Measurements from ENCODE around the gene SHANK1. TPM values are rescaled to one million over a fixed set of nuclear protein-coding genes. Genes with fewer than 3 reads are reported as not detected.

SHANK1 gene
- total RNA-seq, 1 experiment from 2014 or later, result not detected

DNA sequence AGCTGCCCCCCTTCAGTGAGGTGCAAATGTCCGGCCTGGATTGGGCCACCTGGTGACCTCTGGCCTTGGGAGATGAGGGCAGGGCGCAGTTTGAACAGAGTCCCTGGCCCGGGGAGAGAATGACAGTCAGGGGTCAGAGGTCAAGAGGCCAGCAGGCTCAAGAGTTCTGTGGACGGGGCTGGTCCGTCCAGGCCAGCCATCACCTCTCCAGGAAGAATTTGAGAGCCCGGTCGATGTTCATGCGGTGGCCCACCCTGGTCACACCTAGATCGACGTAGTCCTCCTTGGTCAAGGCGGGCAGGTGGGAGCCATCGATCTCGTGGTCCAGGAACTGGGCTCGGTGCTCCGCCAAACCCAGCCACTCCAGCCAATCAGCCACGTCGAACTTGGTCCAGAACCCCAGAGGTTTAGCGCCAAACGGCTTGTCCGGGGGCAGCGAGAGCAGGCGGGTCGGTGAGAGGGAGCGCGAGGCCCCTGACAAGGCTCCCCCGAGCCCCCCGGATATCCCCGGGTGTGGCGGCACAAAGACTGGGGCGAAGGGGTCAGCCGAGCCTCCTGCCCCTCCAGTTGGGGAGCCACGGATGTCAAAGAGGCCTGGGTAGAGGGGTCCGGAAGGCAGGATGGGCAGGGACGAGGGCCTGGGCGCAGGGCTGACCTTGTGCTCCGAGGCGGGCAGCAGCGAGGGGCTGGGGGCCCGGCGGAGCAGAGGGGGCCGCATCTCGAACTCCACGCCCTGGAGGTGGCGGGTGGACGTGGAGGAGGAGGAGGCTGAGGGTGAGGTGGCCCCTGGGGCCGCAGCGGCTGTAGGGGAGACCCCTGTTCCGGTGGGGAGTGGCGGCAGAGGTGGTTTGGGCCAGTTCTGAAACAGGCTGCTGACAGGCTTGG, 57.6 kb downstream of the SHANK1 start:
- Histone ChIP-seq H3K36me3 (no peaks in the 10 kb centered on the region), H3K4me3 (no peak overlapping the region), H3K4me1 (replicated peaks) (no peaks in the 10 kb centered on the region), H3K27me3 (replicated peaks) (peaks cover 44% of the 10 kb centered on the region), H3K27ac (no peak overlapping the region), H3K9me3 (replicated peaks) (peaks cover 12% of the 10 kb centered on the region)
- no peak for DNase-seq (ENCODE audit: low read depth in 1 of 2, low spot score in 2 of 2)

DNA sequence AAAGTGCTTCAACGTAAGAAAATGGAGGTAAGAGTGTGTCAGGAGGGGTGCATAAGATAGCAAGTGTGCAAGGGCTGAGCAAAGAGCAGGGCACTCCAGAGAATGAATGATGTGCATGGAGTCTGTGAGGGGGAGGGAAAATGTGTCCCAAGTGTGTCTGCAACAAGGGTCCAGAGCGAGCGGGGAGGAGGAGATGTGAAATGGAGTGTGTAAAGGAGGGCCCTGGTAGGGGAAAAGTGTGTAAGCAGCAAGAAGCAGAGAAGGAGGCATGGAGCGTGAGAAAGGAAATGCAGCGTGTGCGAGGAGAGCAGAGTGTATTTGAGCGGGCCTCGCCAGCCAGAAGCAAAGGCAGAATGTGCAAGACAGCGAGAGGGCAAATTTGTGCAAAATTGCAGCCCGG, 58.6 kb downstream of the SHANK1 start:
- peaks cover 12% of the 10 kb centered on the region for H3K9me3 ChIP-seq (replicated peaks)
- H3K27ac ChIP-seq, result no peak overlapping the region
- DNase-seq (ENCODE audit: low read depth in 1 of 2, low spot score in 2 of 2), result no peak
- no peak overlapping the region for H3K4me3 ChIP-seq
- H3K27me3 ChIP-seq (replicated peaks), result peaks cover 35% of the 10 kb centered on the region
- H3K4me1 ChIP-seq (replicated peaks), result no peaks in the 10 kb centered on the region
- no peaks in the 10 kb centered on the region for H3K36me3 ChIP-seq

DNA sequence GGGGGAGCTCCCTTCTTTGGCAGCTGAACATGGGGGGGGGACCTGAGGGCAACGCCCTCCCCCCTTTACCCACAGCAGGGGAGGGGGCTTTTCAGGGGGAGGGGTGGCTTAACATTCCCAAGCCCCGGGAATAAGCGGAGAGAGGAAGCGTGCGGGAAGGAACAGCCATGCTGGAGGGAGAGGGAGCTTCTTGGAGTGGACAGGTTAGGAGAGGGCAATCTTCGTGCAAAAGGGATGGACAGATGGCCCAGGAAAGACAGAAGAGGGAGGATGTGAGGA, 59.6 kb downstream of the SHANK1 start:
- peaks cover 12% of the 10 kb centered on the region for H3K9me3 ChIP-seq (replicated peaks)
- peaks cover 33% of the 10 kb centered on the region for H3K27me3 ChIP-seq (replicated peaks)
- DNase-seq (ENCODE audit: low read depth in 1 of 2, low spot score in 2 of 2), result no peak
- H3K27ac ChIP-seq, result no peak overlapping the region
- no peaks in the 10 kb centered on the region for H3K36me3 ChIP-seq
- no peaks in the 10 kb centered on the region for H3K4me1 ChIP-seq (replicated peaks)
- no peak overlapping the region for H3K4me3 ChIP-seq

DNA sequence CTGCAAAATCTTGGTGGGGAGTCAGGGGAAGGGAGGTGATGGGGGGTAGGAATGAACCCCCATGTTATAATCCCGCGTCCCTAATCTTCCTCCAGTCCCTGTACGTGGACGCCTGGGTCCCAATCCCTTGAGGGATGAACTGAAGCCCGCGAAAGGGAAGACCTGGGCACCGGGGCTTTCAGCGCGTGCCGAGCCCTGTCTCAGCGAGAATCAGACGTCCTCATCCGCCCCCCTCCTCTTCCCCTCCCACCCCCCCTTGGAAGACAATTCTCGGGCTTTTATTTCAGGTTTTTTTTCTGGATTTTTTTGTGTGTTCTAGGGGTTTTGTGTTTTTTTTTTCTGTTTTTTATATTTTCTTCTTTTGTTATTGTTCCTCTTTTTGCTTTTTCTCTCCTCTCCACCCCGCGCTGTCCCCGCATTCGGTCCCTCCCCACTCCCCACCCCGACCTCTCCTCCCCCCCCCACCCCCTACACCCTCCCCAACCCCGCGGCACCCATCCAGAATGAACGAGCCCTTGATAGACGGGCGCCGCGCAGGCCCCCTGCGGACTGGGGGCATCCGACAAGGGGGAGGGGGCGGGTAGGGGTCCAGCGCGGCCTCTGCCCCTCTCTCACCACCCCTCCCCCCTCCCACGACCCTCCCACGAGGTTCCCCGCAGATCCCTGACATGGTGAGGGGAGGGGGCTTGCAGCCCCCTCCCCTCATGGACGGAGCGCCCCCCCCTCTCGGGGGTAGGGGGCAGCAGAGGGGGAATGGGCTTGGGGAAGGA, 60.1 kb downstream of the SHANK1 start:
- H3K36me3 ChIP-seq, result no peaks in the 10 kb centered on the region
- H3K27me3 ChIP-seq (replicated peaks), result peaks cover 30% of the 10 kb centered on the region
- H3K4me1 ChIP-seq (replicated peaks), result no peaks in the 10 kb centered on the region
- DNase-seq (ENCODE audit: low read depth in 1 of 2, low spot score in 2 of 2), result no peak
- no peak overlapping the region for H3K4me3 ChIP-seq
- peaks cover 12% of the 10 kb centered on the region for H3K9me3 ChIP-seq (replicated peaks)
- no peak overlapping the region for H3K27ac ChIP-seq

DNA sequence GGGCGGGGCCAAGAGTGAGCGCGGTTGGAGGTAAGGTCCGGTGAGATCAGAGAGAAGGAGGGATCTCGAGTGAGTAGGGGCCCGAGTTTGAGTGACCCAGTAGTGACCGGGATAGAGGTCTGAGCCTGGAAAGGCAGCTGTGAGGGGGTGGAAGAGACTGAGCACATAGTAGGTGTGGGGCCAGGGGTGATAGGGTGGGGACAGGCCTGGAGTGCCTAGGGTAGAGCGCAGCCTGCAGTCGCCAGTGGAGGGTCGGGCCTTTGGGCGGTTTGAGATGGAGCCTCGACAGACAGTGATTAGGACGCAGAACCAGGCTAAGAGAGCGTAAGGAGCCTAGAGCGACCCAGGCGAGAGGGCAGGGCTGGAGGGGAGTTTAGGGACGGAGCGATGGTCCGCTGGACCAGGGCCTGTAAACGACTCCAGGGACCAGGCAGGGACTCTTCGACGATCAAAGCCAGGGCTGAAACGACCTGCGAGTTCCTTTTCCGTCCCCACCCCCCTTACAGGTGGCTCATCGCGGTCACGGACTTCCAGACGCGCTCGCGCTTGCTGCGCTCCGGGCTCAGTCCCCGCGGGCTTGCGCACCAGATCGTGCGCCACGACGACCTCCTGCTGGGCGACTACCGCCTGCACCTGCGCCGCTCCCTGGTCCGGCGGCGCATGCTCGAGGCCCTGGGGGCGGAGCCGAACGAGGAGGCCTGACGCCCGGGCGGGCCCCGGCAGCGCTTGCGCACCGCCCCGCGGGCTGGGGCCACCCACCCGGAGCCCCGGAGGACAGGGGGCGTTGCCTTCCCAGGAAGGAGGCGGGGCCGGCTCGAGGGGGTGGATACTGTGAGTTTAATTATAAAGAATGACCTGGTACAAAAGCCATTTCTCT, 60.9 kb downstream of the SHANK1 start:
- peaks cover 12% of the 10 kb centered on the region for H3K9me3 ChIP-seq (replicated peaks)
- H3K27ac ChIP-seq, result no peak overlapping the region
- no peak overlapping the region for H3K4me3 ChIP-seq
- no peak for DNase-seq (ENCODE audit: low read depth in 1 of 2, low spot score in 2 of 2)
- no peaks in the 10 kb centered on the region for H3K36me3 ChIP-seq
- H3K4me1 ChIP-seq (replicated peaks), result no peaks in the 10 kb centered on the region
- peaks cover 30% of the 10 kb centered on the region for H3K27me3 ChIP-seq (replicated peaks)

DNA sequence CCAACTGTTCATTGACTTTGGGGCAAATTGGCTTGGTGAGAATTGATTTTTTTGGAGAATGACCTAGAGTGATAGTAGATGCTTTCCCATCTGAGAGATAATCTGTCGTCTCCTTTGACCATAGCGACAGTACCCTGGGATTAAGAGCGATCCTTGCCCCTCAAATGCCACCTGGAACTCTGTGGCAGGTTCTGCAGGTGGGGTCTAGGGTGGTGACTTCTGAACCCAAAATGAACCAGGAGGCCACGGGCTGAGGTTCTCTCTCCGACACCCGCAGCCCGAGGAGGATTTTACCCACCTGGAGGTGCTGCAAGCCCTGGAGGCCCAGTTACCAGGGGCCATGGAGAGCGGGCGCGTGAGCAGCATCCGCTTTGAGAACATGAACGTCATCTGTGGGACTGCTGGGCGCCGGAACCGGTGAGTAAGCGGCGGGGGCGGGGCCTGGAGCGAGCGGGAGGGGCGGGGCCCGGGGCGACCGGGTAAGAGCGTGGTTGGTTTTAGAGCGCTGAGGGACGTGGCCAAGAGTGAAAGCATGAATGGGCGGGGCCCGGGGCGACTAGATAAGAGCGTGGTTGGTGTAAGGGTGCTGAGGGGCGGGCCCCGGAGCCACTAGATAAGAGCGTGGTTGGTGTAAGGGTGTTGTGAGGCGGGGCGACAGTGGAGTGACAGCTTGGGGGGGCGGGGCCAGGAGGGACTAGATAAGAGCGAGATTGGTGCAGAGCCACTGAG, 61.7 kb downstream of the SHANK1 start:
- Histone ChIP-seq H3K4me3 (no peak overlapping the region), H3K27me3 (replicated peaks) (peaks cover 27% of the 10 kb centered on the region), H3K27ac (no peak overlapping the region), H3K9me3 (replicated peaks) (peaks cover 12% of the 10 kb centered on the region), H3K4me1 (replicated peaks) (no peaks in the 10 kb centered on the region), H3K36me3 (no peaks in the 10 kb centered on the region)
- peak; percentile 18 to 68 for DNase-seq (ENCODE audit: low read depth in 1 of 2, low spot score in 2 of 2)

DNA sequence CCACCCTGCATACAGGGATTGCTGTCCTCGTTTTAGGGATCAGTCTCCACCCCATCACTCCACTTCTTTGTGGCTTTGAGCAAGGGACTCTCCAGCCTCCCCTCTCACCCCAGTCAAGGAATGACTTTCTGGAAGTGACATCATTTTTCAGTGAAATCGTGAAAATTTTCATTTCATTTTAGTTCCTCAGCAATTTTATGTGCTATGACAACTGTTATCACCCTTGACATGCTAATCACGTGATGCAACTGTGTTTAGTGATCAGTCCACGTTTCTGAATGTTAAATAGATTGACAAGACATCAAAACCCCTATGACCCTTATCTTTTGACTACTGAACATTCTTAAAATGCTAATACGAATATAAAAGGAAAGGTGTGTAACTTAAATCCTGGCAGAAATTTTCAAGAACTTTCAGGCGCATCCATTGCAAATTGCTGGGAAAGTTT, 62.4 kb downstream of the SHANK1 start:
- no peak for DNase-seq (ENCODE audit: low read depth in 1 of 2, low spot score in 2 of 2)
- Histone ChIP-seq H3K36me3 (no peaks in the 10 kb centered on the region), H3K27ac (no peak overlapping the region), H3K9me3 (replicated peaks) (peaks cover 12% of the 10 kb centered on the region), H3K27me3 (replicated peaks) (peaks cover 30% of the 10 kb centered on the region), H3K4me1 (replicated peaks) (no peaks in the 10 kb centered on the region), H3K4me3 (no peak overlapping the region)

DNA sequence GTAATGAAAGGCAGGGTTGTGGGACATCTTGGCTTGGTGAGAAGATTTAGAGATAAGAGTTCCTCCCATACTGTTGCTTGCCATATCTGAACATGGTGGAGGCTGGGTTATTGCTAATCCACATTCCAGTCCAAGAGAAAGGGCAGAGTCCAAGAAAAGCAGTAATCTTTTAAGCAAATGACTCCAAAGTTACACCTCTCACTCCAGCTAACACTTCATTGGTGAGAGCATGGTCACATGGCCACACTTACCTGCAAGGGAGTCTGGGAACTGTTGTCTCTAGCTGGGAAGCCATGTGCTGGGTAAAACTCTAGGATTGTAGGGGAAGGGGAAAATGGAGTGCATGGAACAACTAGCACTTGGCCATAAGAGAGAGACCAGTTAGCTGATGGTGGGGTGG, 64.7 kb downstream of the SHANK1 start:
- H3K4me3 ChIP-seq, result no peak overlapping the region
- peaks cover 12% of the 10 kb centered on the region for H3K9me3 ChIP-seq (replicated peaks)
- DNase-seq (ENCODE audit: low read depth in 1 of 2, low spot score in 2 of 2), result no peak
- H3K4me1 ChIP-seq (replicated peaks), result no peaks in the 10 kb centered on the region
- H3K36me3 ChIP-seq, result no peaks in the 10 kb centered on the region
- no peak overlapping the region for H3K27ac ChIP-seq
- H3K27me3 ChIP-seq (replicated peaks), result peaks cover 24% of the 10 kb centered on the region

DNA sequence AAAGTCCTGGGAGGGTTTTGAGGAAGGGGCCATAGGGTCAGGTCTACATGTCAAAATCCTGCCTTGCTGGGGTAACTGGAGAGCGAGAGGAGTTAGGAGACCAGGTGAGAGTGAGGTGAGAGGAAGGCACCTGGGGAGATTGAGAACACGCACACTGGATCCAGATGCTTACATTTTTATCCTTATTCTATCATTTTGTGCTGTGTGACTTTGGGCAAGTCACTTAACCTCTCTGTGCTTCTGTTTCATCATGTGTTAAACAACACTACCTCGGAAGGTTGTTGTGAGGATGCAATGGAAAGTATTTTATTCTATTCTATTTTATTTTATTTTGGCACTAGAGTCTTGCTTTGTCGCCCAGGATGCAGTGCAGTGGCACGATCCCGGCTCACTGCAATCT, 66.9 kb downstream of the SHANK1 start:
- H3K27me3 ChIP-seq (replicated peaks), result peaks cover 14% of the 10 kb centered on the region
- no peaks in the 10 kb centered on the region for H3K4me1 ChIP-seq (replicated peaks)
- no peak overlapping the region for H3K27ac ChIP-seq
- H3K4me3 ChIP-seq, result no peak overlapping the region
- no peaks in the 10 kb centered on the region for H3K36me3 ChIP-seq
- DNase-seq (ENCODE audit: low read depth in 1 of 2, low spot score in 2 of 2), result no peak
- peaks cover 5% of the 10 kb centered on the region; the same call in 1 of the 2 replicates for H3K9me3 ChIP-seq (replicated peaks)

DNA sequence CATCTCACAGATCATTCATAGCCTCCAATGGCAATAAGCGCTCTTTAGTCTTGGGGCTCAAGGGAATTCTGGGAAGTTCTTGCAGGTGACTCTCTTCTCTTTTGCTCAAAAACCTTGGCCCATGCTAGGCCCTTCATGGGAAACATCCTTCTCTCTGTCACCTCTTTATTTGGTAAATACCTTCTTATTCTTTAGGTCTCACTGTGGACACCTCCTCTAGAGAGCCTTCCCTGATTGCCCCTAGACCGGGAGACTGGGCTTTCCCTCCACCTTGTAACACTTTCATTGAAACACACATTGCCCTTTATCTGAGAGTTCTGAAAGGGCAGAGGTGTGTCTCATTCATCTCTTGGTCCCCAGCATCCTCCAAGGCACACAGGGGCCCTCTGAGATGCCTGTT, 68.4 kb downstream of the SHANK1 start:
- Histone ChIP-seq H3K27me3 (replicated peaks) (peaks cover 9% of the 10 kb centered on the region), H3K9me3 (replicated peaks) (0 out of 2 replicates have a peak, but pooled peaks cover 2% of the 10 kb centered on the region), H3K27ac (no peak overlapping the region), H3K4me1 (replicated peaks) (no peaks in the 10 kb centered on the region), H3K4me3 (no peak overlapping the region), H3K36me3 (no peaks in the 10 kb centered on the region)
- no peak for DNase-seq (ENCODE audit: low read depth in 1 of 2, low spot score in 2 of 2)

DNA sequence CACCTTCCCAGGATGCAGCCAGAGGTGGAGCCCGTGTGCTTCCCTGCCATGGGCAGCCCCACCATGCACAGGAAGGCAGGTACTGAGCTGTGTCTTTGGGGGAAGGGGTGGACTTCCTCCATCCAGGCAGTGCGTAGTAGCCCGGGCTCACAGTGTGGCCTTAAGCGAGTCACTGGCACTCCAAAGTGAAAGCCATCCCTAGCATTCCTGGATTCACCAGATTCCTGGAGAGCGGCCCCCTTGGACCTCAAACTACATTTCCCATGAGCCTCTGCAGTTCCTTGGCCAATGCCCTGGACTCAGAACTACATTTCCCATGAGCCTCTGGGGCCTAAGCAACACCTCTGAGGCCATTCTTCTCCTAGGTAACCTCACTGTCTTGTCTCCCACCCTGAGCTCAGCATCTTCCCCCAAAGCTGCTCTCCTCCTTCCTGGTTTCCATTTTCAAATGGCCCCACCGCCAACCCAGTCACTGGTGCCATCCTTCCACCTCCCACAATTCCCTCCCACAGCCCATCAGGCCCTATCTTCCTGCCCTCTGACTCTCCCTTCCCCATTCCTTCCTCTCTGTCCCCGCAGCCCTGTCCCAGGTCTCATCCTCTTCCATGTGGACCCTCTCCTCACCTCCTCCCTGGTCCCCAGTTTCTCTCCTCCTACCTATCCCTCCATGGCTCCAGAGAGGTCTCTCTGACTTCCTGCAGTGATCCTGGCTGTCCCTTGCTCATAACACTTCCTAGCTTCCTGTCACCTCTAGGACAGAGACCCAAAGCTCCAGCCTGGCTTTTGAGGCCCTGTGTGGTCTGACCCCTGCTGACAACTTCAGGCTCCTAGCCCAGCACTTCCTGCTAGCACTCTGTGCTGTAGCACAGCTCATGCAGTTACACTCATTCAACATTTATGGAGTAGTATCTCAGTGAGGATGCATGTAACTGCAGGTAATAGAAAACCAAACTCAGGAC, 69.9 kb downstream of the SHANK1 start, which contains the start of gene C19orf81:
Gene C19orf81 (plus strand): TSS at position 13 of the 959 bp plus-strand sequence. CDS start 0 bp downstream, at position 13.
- Histone ChIP-seq H3K27me3 (replicated peaks) (peaks cover 9% of the 10 kb centered on the region), H3K4me1 (replicated peaks) (no peaks in the 10 kb centered on the region), H3K27ac (no peak within 1 kb of the TSS), H3K36me3 (no peaks in the 10 kb centered on the region), H3K9me3 (replicated peaks) (0 out of 2 replicates have a peak, but pooled peaks cover 2% of the 10 kb centered on the region), H3K4me3 (no peak within 1 kb of the TSS)
- no peak for DNase-seq (ENCODE audit: low read depth in 1 of 2, low spot score in 2 of 2)

DNA sequence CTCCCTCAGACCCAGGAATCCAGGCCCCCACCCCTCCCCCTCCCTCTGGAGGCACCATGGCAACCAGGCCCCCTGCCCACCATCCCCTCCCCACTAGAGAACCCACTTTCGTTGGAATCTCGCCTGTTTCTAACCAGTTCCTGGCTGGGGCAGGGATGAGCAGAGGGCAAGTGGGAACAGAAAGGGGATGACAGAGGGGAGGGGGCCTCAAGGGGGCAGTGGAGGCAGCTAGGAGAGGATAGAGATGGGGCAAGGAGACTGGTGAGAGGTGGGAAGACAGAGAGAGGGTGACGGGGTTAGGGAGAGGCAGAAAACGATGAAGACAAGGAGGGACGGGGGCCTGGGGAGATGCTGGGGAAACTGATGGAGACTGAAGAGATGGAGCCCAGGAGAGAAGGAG, 70.9 kb downstream of the SHANK1 start:
- no peaks in the 10 kb centered on the region for H3K36me3 ChIP-seq
- 0 out of 2 replicates have a peak, but pooled peaks cover 2% of the 10 kb centered on the region for H3K9me3 ChIP-seq (replicated peaks)
- no peak overlapping the region for H3K27ac ChIP-seq
- H3K27me3 ChIP-seq (replicated peaks), result peaks cover 9% of the 10 kb centered on the region
- no peak for DNase-seq (ENCODE audit: low read depth in 1 of 2, low spot score in 2 of 2)
- no peak overlapping the region for H3K4me3 ChIP-seq
- H3K4me1 ChIP-seq (replicated peaks), result no peaks in the 10 kb centered on the region
